Erythroblast (primary cell): ENCODE results near the gene ELL3.

Source experiments
- GATA1 ChIP-seq: IDR thresholded peaks from 2 replicates; pipeline ENCODE4 v1.6.1; 2011; ENCODE audit warnings: low read depth, mild to moderate bottlenecking, control low read depth, low read length, moderate library complexity
- POLR2A ChIP-seq: IDR thresholded peaks from 2 replicates; pipeline ENCODE4 v1.6.1; 2011; ENCODE audit warnings: mild to moderate bottlenecking, low read length

GRCh38 chr15:43789409-43789808 lies 12.6 kb upstream of the ELL3 start:
- TF ChIP-seq POLR2A (no peak), GATA1 (no peak)
